ENCODE measurements around the gene NANOS2. TPM values are rescaled to one million over a fixed set of nuclear protein-coding genes. Genes with fewer than 3 reads are reported as not detected.

The NANOS2 gene
- total and polyA plus RNA-seq, 2 of the 13 experiments (the other 11 are each of a cell fraction or from before 2014, with no cell fraction given) = not detected

DNA sequence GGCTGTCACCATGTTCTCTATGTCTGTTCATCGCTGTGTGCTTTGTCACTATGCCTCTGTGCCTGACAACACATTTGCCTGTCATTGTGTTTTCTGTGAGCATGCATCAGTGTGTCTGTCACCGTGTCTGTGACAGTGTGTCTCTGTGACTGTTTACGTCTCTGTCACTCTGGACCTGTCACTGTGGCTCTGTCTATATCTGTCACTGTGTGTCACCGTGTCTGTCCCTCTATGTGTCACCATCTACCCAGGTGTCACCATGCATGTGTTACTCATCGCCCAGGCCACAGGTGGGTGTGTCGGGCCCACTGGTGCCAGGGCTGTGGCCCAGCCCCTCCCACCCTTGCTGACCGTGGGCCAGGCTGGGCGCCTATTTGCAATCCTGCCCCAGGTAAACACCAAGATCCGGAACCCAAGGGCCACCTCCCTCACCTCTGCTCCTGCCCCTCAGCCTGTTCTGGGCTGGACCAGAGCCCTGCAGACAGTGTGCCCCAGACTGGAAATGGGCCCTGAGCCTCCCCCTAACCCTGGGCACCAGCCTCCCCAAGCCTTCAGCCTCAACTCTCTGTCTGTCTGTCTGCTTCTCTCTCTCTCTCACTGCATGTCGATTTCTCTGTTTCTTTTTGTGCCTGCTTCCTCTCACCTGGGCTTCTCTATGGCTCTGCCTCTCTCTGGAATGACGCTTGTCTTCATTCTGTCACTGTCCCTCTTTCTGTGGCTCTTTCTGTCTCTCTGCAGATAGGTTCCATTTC, 36.4 kb downstream of the NANOS2 start (continued):
- TF ChIP-seq, protein P1, sequence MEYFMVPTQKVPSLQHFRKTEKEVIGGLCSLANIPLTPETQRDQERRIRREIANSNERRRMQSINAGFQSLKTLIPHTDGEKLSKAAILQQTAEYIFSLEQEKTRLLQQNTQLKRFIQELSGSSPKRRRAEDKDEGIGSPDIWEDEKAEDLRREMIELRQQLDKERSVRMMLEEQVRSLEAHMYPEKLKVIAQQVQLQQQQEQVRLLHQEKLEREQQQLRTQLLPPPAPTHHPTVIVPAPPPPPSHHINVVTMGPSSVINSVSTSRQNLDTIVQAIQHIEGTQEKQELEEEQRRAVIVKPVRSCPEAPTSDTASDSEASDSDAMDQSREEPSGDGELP (IDR thresholded peaks at IDR 0.05; ENCODE audit: borderline replicate concordance, low read depth) = peak; percentile 71; the same call in 1 of the 2 replicates
- TF ChIP-seq, protein P2, sequence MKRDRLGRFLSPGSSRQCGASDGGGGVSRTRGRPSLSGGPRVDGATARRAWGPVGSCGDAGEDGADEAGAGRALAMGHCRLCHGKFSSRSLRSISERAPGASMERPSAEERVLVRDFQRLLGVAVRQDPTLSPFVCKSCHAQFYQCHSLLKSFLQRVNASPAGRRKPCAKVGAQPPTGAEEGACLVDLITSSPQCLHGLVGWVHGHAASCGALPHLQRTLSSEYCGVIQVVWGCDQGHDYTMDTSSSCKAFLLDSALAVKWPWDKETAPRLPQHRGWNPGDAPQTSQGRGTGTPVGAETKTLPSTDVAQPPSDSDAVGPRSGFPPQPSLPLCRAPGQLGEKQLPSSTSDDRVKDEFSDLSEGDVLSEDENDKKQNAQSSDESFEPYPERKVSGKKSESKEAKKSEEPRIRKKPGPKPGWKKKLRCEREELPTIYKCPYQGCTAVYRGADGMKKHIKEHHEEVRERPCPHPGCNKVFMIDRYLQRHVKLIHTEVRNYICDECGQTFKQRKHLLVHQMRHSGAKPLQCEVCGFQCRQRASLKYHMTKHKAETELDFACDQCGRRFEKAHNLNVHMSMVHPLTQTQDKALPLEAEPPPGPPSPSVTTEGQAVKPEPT (CRISPR knock-in tag; IDR thresholded peaks at IDR 0.05; ENCODE audit: low read depth) = no peak
- TF ChIP-seq, protein P3, sequence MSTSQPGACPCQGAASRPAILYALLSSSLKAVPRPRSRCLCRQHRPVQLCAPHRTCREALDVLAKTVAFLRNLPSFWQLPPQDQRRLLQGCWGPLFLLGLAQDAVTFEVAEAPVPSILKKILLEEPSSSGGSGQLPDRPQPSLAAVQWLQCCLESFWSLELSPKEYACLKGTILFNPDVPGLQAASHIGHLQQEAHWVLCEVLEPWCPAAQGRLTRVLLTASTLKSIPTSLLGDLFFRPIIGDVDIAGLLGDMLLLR (CRISPR knock-in tag; IDR thresholded peaks at IDR 0.05) = no peak
- TF ChIP-seq ZNF713 (CRISPR knock-in tag; IDR thresholded peaks at IDR 0.05) (peak; percentile 39; the same call in 1 of the 2 replicates), GATAD2A (CRISPR knock-in tag; IDR thresholded peaks at IDR 0.05) (peak; percentile 72), SOX13 (IDR thresholded peaks at IDR 0.05) (no peak), SOX13 (CRISPR knock-in tag; conservative IDR thresholded peaks at IDR 0.05 in 1 of 2, IDR thresholded peaks at IDR 0.05 in 1 of 2) (no peak), ZNF331 (CRISPR knock-in tag; IDR thresholded peaks at IDR 0.05) (peak; percentile 11; the same call in 1 of the 2 replicates), MED1 (CRISPR knock-in tag; IDR thresholded peaks at IDR 0.05) (peak; percentile 69), ZNF329 (CRISPR knock-in tag; IDR thresholded peaks at IDR 0.05; ENCODE audit: low read depth) (0 out of 2 replicates have a peak, but pooled peaks have one; percentile 57)
- TF ChIP-seq, protein P4, sequence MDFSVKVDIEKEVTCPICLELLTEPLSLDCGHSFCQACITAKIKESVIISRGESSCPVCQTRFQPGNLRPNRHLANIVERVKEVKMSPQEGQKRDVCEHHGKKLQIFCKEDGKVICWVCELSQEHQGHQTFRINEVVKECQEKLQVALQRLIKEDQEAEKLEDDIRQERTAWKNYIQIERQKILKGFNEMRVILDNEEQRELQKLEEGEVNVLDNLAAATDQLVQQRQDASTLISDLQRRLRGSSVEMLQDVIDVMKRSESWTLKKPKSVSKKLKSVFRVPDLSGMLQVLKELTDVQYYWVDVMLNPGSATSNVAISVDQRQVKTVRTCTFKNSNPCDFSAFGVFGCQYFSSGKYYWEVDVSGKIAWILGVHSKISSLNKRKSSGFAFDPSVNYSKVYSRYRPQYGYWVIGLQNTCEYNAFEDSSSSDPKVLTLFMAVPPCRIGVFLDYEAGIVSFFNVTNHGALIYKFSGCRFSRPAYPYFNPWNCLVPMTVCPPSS (IDR thresholded peaks at IDR 0.05) = no peak
- TF ChIP-seq, protein P5, sequence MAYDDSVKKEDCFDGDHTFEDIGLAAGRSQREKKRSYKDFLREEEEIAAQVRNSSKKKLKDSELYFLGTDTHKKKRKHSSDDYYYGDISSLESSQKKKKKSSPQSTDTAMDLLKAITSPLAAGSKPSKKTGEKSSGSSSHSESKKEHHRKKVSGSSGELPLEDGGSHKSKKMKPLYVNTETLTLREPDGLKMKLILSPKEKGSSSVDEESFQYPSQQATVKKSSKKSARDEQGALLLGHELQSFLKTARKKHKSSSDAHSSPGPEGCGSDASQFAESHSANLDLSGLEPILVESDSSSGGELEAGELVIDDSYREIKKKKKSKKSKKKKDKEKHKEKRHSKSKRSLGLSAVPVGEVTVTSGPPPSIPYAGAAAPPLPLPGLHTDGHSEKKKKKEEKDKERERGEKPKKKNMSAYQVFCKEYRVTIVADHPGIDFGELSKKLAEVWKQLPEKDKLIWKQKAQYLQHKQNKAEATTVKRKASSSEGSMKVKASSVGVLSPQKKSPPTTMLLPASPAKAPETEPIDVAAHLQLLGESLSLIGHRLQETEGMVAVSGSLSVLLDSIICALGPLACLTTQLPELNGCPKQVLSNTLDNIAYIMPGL (CRISPR knock-in tag; IDR thresholded peaks at IDR 0.05; ENCODE audit: borderline replicate concordance in 1 of 2, low read depth in 1 of 2) = peak in 1 of 2 experiments; percentile 42; a peak in 1 of 4 replicates
- TF ChIP-seq, protein P6, sequence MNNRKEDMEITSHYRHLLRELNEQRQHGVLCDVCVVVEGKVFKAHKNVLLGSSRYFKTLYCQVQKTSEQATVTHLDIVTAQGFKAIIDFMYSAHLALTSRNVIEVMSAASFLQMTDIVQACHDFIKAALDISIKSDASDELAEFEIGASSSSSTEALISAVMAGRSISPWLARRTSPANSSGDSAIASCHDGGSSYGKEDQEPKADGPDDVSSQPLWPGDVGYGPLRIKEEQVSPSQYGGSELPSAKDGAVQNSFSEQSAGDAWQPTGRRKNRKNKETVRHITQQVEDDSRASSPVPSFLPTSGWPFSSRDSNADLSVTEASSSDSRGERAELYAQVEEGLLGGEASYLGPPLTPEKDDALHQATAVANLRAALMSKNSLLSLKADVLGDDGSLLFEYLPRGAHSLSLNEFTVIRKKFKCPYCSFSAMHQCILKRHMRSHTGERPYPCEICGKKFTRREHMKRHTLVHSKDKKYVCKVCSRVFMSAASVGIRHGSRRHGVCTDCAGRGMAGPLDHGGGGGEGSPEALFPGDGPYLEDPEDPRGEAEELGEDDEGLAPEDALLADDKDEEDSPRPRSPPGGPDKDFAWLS (CRISPR knock-in tag; IDR thresholded peaks at IDR 0.05; ENCODE audit: borderline replicate concordance) = no peak
- TF ChIP-seq, protein P7, sequence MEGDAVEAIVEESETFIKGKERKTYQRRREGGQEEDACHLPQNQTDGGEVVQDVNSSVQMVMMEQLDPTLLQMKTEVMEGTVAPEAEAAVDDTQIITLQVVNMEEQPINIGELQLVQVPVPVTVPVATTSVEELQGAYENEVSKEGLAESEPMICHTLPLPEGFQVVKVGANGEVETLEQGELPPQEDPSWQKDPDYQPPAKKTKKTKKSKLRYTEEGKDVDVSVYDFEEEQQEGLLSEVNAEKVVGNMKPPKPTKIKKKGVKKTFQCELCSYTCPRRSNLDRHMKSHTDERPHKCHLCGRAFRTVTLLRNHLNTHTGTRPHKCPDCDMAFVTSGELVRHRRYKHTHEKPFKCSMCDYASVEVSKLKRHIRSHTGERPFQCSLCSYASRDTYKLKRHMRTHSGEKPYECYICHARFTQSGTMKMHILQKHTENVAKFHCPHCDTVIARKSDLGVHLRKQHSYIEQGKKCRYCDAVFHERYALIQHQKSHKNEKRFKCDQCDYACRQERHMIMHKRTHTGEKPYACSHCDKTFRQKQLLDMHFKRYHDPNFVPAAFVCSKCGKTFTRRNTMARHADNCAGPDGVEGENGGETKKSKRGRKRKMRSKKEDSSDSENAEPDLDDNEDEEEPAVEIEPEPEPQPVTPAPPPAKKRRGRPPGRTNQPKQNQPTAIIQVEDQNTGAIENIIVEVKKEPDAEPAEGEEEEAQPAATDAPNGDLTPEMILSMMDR (CRISPR knock-in tag; IDR thresholded peaks at IDR 0.05) = no peak

All from HepG2 (cell line).